Type B pancreatic cell (in vitro differentiated cells): ENCODE results near the gene POLR1G. TPM values are rescaled to one million over a fixed set of nuclear protein-coding genes. Genes with fewer than 3 reads are reported as not detected.
A peak's percentile ranks its signal among the peaks of the same experiment; 100 is the strongest.
"Not testable (repeated sequence)": the region's sequence is repeated elsewhere in the genome, so short reads cannot be mapped to it uniquely, and the experiment has no call there.

Source experiments
- DNase-seq: peaks from one replicate; pipeline ENCODE4 v3.0.0; 2021; ENCODE audit warnings: mixed read lengths; ENCODE audit not compliant: unreplicated experiment; ENCODE audit errors: extremely low spot score
- H3K27ac Mint-ChIP-seq: 2 replicates; pipeline ENCODE4 v1.8.0; 2021; ENCODE audit warnings: mild to moderate bottlenecking, mixed read lengths
- H3K27me3 Mint-ChIP-seq: 2 replicates; pipeline ENCODE4 v1.8.0; 2021; ENCODE audit warnings: mixed read lengths
- H3K36me3 Mint-ChIP-seq: 2 replicates; pipeline ENCODE4 v1.8.0; 2021; ENCODE audit warnings: mixed read lengths
- H3K4me1 Mint-ChIP-seq: one replicate; pipeline ENCODE4 v1.8.0; 2021; ENCODE audit warnings: mixed read lengths; ENCODE audit not compliant: unreplicated experiment
- H3K4me3 Mint-ChIP-seq: 2 replicates; pipeline ENCODE4 v1.8.0; 2021; ENCODE audit warnings: mild to moderate bottlenecking, mixed read lengths
- H3K9me3 Mint-ChIP-seq: 2 replicates; pipeline ENCODE4 v1.8.0; 2021; ENCODE audit warnings: mixed read lengths
- total RNA-seq: library from RNA; stranded (reverse); gene quantifications from 2 replicates; pipeline ENCODE4 v1.2.1, GENCODE V29; 2021; ENCODE audit warnings: low replicate concordance
- TF ChIP-seq, protein P1 (sequence below): fragments of 200-600 bp; sonication (generic); conservative IDR thresholded peaks from 2 replicates; pipeline ENCODE4 v1.5.0; 2021; ENCODE audit warnings: antibody characterized with exemption, mild to moderate bottlenecking

The POLR1G gene
- total RNA-seq, 1 donor from 2014 or later, result 9.5 TPM

DNA sequence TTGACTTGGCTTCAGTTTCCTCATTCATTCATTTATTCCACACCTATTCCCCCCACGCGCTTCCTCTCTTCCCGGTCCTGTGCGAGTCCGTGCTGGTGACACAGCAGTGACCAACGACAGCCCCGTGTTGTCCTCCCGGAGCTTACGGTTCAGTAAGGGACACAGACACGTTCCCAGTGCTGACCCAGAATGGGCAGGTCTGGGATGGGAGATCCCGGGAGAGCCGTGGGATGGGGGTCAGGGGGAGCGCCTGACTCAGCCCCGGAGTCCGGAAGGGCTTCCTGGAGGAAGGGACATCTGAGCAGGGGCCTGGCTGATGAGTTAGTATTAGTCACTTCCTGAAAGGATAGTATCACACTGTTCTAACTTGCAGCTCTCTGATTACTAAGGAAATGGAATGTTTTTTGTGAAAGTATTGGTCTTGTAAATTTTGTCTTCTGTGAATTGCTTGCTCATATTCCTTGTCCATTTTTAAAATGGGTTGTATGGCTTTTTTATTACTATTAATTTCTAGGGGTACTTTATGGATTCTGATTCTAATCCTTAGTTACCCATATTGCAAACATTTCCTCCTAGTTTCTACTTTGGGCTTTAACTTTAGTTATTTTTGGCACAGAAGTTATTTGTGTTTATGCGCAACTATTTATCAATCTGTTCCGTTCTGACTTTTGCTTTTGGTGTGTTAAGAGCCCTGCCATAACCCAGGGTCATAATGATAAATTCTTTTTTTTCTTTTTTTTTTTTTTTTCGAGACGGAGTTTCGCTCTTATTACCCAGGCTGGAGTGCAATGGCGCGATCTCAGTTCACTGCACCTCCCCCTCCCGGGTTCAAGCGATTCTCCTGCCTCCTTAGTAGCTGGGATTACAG is 18.0 kb downstream of the POLR1G start:
- Mint-ChIP-seq H3K4me3 (peak overlapping the region; percentile 96), H3K9me3 (no peaks in the 10 kb centered on the region), H3K4me1 (peaks cover 27% of the 10 kb centered on the region), H3K36me3 (no peaks in the 10 kb centered on the region), H3K27me3 (peaks cover 8% of the 10 kb centered on the region), H3K27ac (peak overlapping the region; percentile 95)
- TF ChIP-seq, protein P1, sequence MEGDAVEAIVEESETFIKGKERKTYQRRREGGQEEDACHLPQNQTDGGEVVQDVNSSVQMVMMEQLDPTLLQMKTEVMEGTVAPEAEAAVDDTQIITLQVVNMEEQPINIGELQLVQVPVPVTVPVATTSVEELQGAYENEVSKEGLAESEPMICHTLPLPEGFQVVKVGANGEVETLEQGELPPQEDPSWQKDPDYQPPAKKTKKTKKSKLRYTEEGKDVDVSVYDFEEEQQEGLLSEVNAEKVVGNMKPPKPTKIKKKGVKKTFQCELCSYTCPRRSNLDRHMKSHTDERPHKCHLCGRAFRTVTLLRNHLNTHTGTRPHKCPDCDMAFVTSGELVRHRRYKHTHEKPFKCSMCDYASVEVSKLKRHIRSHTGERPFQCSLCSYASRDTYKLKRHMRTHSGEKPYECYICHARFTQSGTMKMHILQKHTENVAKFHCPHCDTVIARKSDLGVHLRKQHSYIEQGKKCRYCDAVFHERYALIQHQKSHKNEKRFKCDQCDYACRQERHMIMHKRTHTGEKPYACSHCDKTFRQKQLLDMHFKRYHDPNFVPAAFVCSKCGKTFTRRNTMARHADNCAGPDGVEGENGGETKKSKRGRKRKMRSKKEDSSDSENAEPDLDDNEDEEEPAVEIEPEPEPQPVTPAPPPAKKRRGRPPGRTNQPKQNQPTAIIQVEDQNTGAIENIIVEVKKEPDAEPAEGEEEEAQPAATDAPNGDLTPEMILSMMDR, result no peak
- no peak for DNase-seq

DNA sequence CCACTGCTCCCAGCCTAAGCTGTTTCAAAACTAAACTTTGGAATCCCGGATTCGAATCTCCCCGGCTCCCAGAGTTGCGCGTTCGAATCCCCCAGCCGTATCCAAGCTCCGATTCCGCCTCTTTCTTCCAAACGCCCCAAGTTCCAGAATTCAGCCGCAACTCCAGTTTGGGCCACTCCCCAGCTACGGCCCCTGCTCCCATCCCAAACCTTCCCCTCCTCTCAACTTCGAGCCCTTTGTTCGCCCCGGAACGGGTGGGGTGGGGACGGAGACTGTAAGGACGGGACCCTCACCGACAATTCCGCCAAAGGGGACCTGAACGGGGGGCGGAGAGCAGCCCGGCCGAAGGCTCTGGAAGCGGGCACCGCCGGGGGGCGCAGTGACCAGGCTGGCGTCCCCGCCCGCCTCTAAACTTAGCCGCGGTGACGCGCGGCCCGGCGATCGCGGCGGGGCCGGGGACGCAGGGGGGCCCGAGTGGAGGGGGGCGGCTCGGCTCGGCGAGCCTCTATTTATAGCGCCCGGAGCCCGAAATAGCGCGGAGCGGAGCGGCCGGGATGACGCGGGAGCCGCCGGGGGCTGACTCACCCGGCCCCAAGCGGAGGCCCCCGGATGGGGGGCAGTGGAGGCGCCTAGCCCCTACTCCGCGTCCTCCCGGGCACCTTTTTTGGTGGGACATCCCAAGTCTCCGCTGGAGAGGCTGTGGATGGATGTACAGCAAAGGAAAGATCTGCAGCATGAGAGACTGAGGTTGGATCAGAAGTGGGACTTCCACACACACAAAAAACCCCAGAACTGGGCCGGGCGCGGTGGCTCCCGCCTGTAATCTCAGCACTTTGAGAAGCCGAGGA is 22.2 kb downstream of the POLR1G start:
- H3K4me1 Mint-ChIP-seq, result peaks cover 12% of the 10 kb centered on the region
- H3K36me3 Mint-ChIP-seq, result no peaks in the 10 kb centered on the region
- peak overlapping the region; percentile 86 for H3K4me3 Mint-ChIP-seq
- H3K27me3 Mint-ChIP-seq, result peaks cover 11% of the 10 kb centered on the region
- TF ChIP-seq, protein P1, result peak; percentile 61
- H3K9me3 Mint-ChIP-seq, result no peaks in the 10 kb centered on the region
- no peak overlapping the region for H3K27ac Mint-ChIP-seq
- no peak for DNase-seq

DNA sequence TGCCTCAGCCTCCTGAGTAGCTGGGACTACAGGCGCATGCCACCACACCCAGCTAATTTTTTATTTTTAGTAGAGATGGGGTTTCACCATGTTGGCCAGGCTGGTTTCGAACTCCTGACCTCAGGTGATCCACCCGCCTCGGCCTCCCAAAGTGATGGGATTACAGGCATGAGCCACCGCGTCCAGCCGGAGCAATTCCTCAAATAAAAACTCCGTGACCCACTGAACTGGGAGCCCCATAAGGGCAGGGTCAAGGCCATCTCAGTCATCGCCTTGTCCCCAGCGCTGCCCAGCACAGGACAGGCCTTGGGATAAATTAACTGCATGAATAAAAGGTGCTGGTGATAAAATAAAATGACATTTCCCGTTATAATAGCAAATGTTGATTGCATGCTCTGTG is 23.5 kb downstream of the POLR1G start:
- H3K4me1 Mint-ChIP-seq, H3K4me3 Mint-ChIP-seq, H3K27ac Mint-ChIP-seq, H3K36me3 Mint-ChIP-seq, DNase-seq, H3K9me3 Mint-ChIP-seq: not testable (repeated sequence)
- peaks cover 11% of the 10 kb centered on the region for H3K27me3 Mint-ChIP-seq

DNA sequence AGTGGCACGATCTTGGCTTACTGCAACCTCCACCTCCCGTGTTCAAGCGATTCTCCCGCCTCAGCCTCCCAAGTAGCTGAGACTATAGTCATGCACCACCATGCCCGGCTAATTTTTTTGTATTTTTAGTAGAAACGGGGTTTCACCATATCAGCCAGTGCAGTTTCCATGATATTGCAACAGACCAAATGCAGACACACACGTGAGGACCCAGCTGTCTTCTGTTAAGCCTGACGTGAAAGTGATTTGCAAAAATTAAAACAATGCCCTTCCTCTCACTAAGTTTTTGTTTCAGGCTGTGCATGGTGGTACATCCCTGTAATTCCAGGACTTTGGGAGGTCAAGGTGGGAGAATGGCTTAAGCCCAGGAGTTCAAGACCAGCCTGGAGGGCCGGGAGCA is 24.6 kb downstream of the POLR1G start:
- not testable (repeated sequence) for H3K36me3 Mint-ChIP-seq, H3K27ac Mint-ChIP-seq, H3K9me3 Mint-ChIP-seq, H3K4me3 Mint-ChIP-seq, DNase-seq, H3K4me1 Mint-ChIP-seq
- H3K27me3 Mint-ChIP-seq, result peaks cover 14% of the 10 kb centered on the region

DNA sequence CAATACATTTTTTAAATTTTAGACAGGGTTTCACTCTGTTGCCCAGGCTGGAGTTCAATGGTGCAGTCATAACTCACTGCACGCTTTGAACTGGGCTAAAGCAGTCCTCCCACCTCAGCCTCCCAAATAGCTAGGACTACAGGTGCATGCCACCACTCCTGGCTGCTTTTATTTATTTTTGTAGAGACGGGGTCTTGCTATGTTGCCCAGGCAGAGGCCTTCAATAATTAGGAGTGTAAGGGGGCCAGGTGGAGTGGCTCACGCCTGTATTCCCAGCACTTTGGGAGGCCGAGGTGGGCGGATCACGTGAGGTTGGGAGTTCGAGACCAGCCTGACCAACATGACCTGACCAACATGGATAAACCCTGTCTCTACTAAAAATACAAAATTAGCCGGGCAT is 26.1 kb downstream of the POLR1G start:
- H3K9me3 Mint-ChIP-seq, DNase-seq, H3K27ac Mint-ChIP-seq, H3K4me1 Mint-ChIP-seq, H3K4me3 Mint-ChIP-seq, H3K36me3 Mint-ChIP-seq: not testable (repeated sequence)
- H3K27me3 Mint-ChIP-seq, result peaks cover 12% of the 10 kb centered on the region

DNA sequence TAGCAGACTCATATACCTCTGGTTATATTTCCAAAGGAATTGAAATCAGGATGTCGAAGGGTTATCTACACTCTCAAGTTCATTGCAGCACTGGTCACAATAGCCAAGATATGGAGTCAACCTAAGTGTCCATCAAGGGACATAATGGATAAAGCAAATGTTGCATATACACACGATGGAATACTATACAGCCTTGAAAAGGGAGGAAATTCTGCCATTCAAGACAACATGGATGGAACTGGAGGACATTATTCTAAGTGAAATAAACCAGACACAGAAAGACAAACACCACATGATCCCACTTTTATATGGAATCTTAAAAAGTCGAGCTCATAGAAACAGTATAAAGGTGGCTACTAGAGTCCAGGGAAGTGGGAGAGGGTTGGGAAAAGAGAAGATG is 30.9 kb downstream of the POLR1G start:
- Mint-ChIP-seq H3K9me3 (no peaks in the 10 kb centered on the region), H3K36me3 (no peaks in the 10 kb centered on the region), H3K27me3 (peaks cover 3% of the 10 kb centered on the region), H3K4me1 (peaks cover 8% of the 10 kb centered on the region), H3K27ac (no peak overlapping the region), H3K4me3 (peak overlapping the region; percentile 58)
- TF ChIP-seq, protein P1, result no peak
- DNase-seq, result no peak

DNA sequence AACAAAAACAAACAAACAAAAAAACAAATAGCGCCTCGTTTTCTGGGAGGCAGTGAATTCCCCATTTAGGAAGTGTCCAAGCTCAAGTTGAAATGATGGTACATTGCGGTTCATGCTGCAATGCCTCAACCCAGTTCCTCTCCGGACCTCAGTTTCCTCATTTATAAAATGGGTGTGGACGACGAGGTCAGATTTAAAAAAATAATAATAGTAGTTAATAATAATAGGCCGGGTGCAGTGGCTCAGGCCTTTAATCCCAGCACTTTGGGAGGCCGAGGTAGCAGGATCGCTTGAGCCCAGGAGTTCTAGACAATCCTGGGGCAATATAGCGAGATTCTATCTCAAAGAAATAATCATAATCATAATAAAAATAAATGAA is 32.7 kb downstream of the POLR1G start:
- TF ChIP-seq, protein P1, result no peak
- Mint-ChIP-seq H3K36me3 (no peaks in the 10 kb centered on the region), H3K4me1 (peaks cover 12% of the 10 kb centered on the region), H3K27me3 (peaks cover 3% of the 10 kb centered on the region), H3K27ac (no peak overlapping the region), H3K9me3 (no peaks in the 10 kb centered on the region), H3K4me3 (no peak overlapping the region)
- DNase-seq, result no peak
